ENCODE data around the gene PLPP3. TPM values are rescaled to one million over a fixed set of nuclear protein-coding genes. Genes with fewer than 3 reads are reported as not detected.

PLPP3 gene
- total RNA-seq, 1 experiment from 2014 or later: 8.2 TPM

GRCh38 chr1:56534130-56534651 lies 45.2 kb downstream of the PLPP3 start:
- no peaks in the 10 kb centered on the region for H3K27me3 ChIP-seq (ENCODE audit: control insufficient read depth, insufficient read depth, low read length)
- BruUV-seq (replicated peaks): no TSS peak
- intact Hi-C loops (cut with micrococcal nuclease; ENCODE audit: unreplicated experiment) (no loop called here), in situ Hi-C loops (cut with HindIII; ENCODE audit: low pct_unique_long_range_greater_than_20kb, low sequenced_read_pairs) (no loop called here)
- H3K27ac ChIP-seq (ENCODE audit: low read length): no peak overlapping the region
- H3K4me1 ChIP-seq (ENCODE audit: control insufficient read depth, insufficient read depth, low read length): no peaks in the 10 kb centered on the region
- H3K4me3 ChIP-seq (ENCODE audit: low read depth in 2 of 2, low read length in 2 of 2): no peak overlapping the region
- TF ChIP-seq CTCF (IDR thresholded peaks at IDR 0.05): no peak
- no peak for TF ChIP-seq POLR2AphosphoS5 (IDR thresholded peaks at IDR 0.05; ENCODE audit: low read depth, low read length)
- H3K36me3 ChIP-seq (ENCODE audit: control insufficient read depth, insufficient read depth, low read length): no peaks in the 10 kb centered on the region
- H3K9me3 ChIP-seq (ENCODE audit: control insufficient read depth, insufficient read depth, low read depth, low read length): no peaks in the 10 kb centered on the region
- ChIA-PET CTCF (no interaction called here), POLR2A (no interaction called here)
- DNase-seq (ENCODE audit: low read depth, low spot score) (no peak), ATAC-seq (no peak)

- POLR2A ChIA-PET: no interaction called here
- no peaks in the 10 kb centered on the region for H3K27me3 ChIP-seq (ENCODE audit: control insufficient read depth, insufficient read depth, low read length)
- no TSS peak for BruUV-seq (replicated peaks)
- intact Hi-C loops (cut with micrococcal nuclease; ENCODE audit: unreplicated experiment): no loop called here
- H3K27ac ChIP-seq (ENCODE audit: low read length): no peak overlapping the region
- H3K4me1 ChIP-seq (ENCODE audit: control insufficient read depth, insufficient read depth, low read length): no peaks in the 10 kb centered on the region
- no peak for DNase-seq (ENCODE audit: low read depth, low spot score)
- CTCF ChIA-PET: interaction anchor here (0.7 kb wide), 1 partner anchor 84 kb away, joined by 5 read pairs; no protein-coding TSS in a partner anchor
- H3K4me3 ChIP-seq (ENCODE audit: low read depth in 2 of 2, low read length in 2 of 2): no peak overlapping the region
- ATAC-seq: no peak
- TF ChIP-seq TCF7L2 (IDR thresholded peaks at IDR 0.05; ENCODE audit: low read depth, low read length) (no peak), REST (IDR thresholded peaks at IDR 0.05; ENCODE audit: insufficient read depth in 1 of 2, low read depth in 2 of 2, low read length in 1 of 2) (no peak), SIN3A (IDR thresholded peaks at IDR 0.05; ENCODE audit: borderline replicate concordance, insufficient read depth, low read depth, low read length) (no peak), POLR2AphosphoS5 (IDR thresholded peaks at IDR 0.05; ENCODE audit: low read depth, low read length) (no peak), CTCF (IDR thresholded peaks at IDR 0.05) (no peak)
- in situ Hi-C loops (cut with HindIII; ENCODE audit: low pct_unique_long_range_greater_than_20kb, low sequenced_read_pairs): no loop called here
- no peaks in the 10 kb centered on the region for H3K9me3 ChIP-seq (ENCODE audit: control insufficient read depth, insufficient read depth, low read depth, low read length)
- no peaks in the 10 kb centered on the region for H3K36me3 ChIP-seq (ENCODE audit: control insufficient read depth, insufficient read depth, low read length)
Measured at GRCh38 chr1:56533621-56534020, 45.7 kb downstream of the PLPP3 start.
